H9 (cell line): ENCODE data around the gene FAT1. TPM values are rescaled to one million over a fixed set of nuclear protein-coding genes. Genes with fewer than 3 reads are reported as not detected.

Experiments used
- DNase-seq: peaks from one replicate; pipeline ENCODE4 v3.0.0-alpha.2; 2017
- H2AFZ ChIP-seq: one replicate; pipeline ENCODE4 v1.6.1; 2013; ENCODE audit warnings: mild to moderate bottlenecking, low read length, control low read depth, moderate library complexity
- H2AK5ac ChIP-seq: 2 replicates; pipeline ENCODE4 v1.6.1; 2013; ENCODE audit warnings: low read length, control low read depth, mixed read lengths; ENCODE audit not compliant: insufficient read length
- H2BK120ac ChIP-seq: one replicate; pipeline ENCODE4 v1.6.1; 2013; ENCODE audit warnings: low read depth, mild to moderate bottlenecking, low read length, control low read depth, inconsistent platforms; ENCODE audit not compliant: poor library complexity, severe bottlenecking
- H2BK12ac ChIP-seq: 2 replicates; pipeline ENCODE4 v1.6.1; 2013; ENCODE audit warnings: low read length, control low read depth, mixed read lengths, low read depth; ENCODE audit not compliant: insufficient read length
- H2BK15ac ChIP-seq: 2 replicates; pipeline ENCODE4 v1.6.1; 2013; ENCODE audit warnings: low read depth, low read length, control low read depth
- H2BK20ac ChIP-seq: one replicate; pipeline ENCODE4 v1.6.1; 2013; ENCODE audit warnings: low read depth, mild to moderate bottlenecking, low read length, control low read depth, inconsistent platforms; ENCODE audit not compliant: poor library complexity, severe bottlenecking
- H2BK5ac ChIP-seq: 2 replicates; pipeline ENCODE4 v1.6.1; 2013; ENCODE audit warnings: low read length, control low read depth, mixed read lengths; ENCODE audit not compliant: insufficient read length
- H3K14ac ChIP-seq: 2 replicates; pipeline ENCODE4 v1.6.1; 2013; ENCODE audit warnings: low read length, control low read depth; ENCODE audit not compliant: insufficient read depth
- H3K18ac ChIP-seq: 2 replicates; pipeline ENCODE4 v1.6.1; 2013; ENCODE audit warnings: low read depth, mild to moderate bottlenecking, mixed read lengths, low read length, control low read depth; ENCODE audit not compliant: insufficient read length
- H3K23ac ChIP-seq: 2 replicates; pipeline ENCODE4 v1.6.1; 2013; ENCODE audit warnings: low read length, control low read depth, mixed read lengths, low read depth; ENCODE audit not compliant: insufficient read length
- H3K23me2 ChIP-seq: 2 replicates; pipeline ENCODE4 v1.6.1; 2013; ENCODE audit warnings: low read depth, mild to moderate bottlenecking, mixed read lengths, low read length, control low read depth; ENCODE audit not compliant: insufficient read length, poor library complexity, severe bottlenecking
- H3K27ac ChIP-seq: 2 replicates; pipeline ENCODE4 v1.5.1; 2013; ENCODE audit warnings: low read length, control low read depth, mixed read lengths, low read depth; ENCODE audit not compliant: insufficient read length
- H3K27me3 ChIP-seq: 2 replicates; pipeline ENCODE4 v1.6.1; 2013; ENCODE audit warnings: low read length, control low read depth, inconsistent platforms; ENCODE audit not compliant: insufficient read depth
- H3K4ac ChIP-seq: 2 replicates; pipeline ENCODE4 v1.6.1; 2013; ENCODE audit warnings: low read depth, mild to moderate bottlenecking, control low read depth, inconsistent platforms, low read length, moderate library complexity
- H3K4me1 ChIP-seq: 2 replicates; pipeline ENCODE4 v1.6.1; 2013; ENCODE audit warnings: low read length, control low read depth, inconsistent platforms; ENCODE audit not compliant: insufficient read depth
- H3K4me2 ChIP-seq: 2 replicates; pipeline ENCODE4 v1.6.1; 2013; ENCODE audit warnings: low read length, control low read depth, mixed read lengths; ENCODE audit not compliant: insufficient read length, insufficient read depth
- H3K56ac ChIP-seq: 2 replicates; pipeline ENCODE4 v1.6.1; 2013; ENCODE audit warnings: low read depth, mild to moderate bottlenecking, mixed read lengths, low read length, control low read depth; ENCODE audit not compliant: insufficient read length
- H3K79me1 ChIP-seq: 2 replicates; pipeline ENCODE4 v1.6.1; 2013; ENCODE audit warnings: low read depth, mild to moderate bottlenecking, moderate library complexity, low read length, control low read depth, inconsistent platforms; ENCODE audit not compliant: insufficient read depth, poor library complexity, severe bottlenecking
- H3K79me2 ChIP-seq: 2 replicates; pipeline ENCODE4 v1.6.1; 2013; ENCODE audit warnings: low read length, control low read depth, inconsistent platforms; ENCODE audit not compliant: insufficient read depth
- H3K9ac ChIP-seq: 2 replicates; pipeline ENCODE4 v1.6.1; 2013; ENCODE audit warnings: low read length, control low read depth, mixed read lengths; ENCODE audit not compliant: insufficient read length; ENCODE audit errors: extremely low read depth
- H3K9me3 ChIP-seq: one replicate; pipeline ENCODE4 v1.6.1; 2013; ENCODE audit warnings: low read depth, low read length, inconsistent platforms; ENCODE audit not compliant: control insufficient read depth
- H3T11ph ChIP-seq: one replicate; pipeline ENCODE4 v1.6.1; 2013; ENCODE audit warnings: mild to moderate bottlenecking, low read length, control low read depth, inconsistent platforms
- H4K20me1 ChIP-seq: one replicate; pipeline ENCODE4 v1.6.1; 2013; ENCODE audit not compliant: control insufficient read depth, insufficient read length, insufficient read depth
- H4K5ac ChIP-seq: 2 replicates; pipeline ENCODE4 v1.6.1; 2013; ENCODE audit warnings: low read depth, mild to moderate bottlenecking, mixed read lengths, low read length, control low read depth; ENCODE audit not compliant: insufficient read length
- H4K8ac ChIP-seq: replicated peaks from 2 replicates; pipeline ENCODE4 v1.6.1; 2013; ENCODE audit warnings: low read length, control low read depth, mixed read lengths, low read depth; ENCODE audit not compliant: insufficient read length
- H4K91ac ChIP-seq: 2 replicates; pipeline ENCODE4 v1.6.1; 2013; ENCODE audit warnings: low read depth, mild to moderate bottlenecking, moderate library complexity, mixed read lengths, low read length, control low read depth; ENCODE audit not compliant: insufficient read length
- H3K27ac Mint-ChIP-seq, 3 experiments: 2 replicates in 2 of 3; 3 replicates in 1 of 3; pipeline ENCODE4 v1.8.0; 2020 to 2021; ENCODE audit warnings: mixed read lengths in 3 of 3, mild to moderate bottlenecking in 1 of 3, moderate library complexity in 1 of 3
- H3K27me3 Mint-ChIP-seq: 2 replicates; pipeline ENCODE4 v1.8.0; 2021; ENCODE audit warnings: low read depth, mild to moderate bottlenecking, moderate library complexity, mixed read lengths
- H3K36me3 Mint-ChIP-seq, 3 experiments: 2 replicates in 2 of 3; 3 replicates in 1 of 3; pipeline ENCODE4 v1.8.0; 2020 to 2021; ENCODE audit warnings: low read depth in 3 of 3, mixed read lengths in 3 of 3; ENCODE audit not compliant: insufficient read depth in 1 of 3
- H3K4me1 Mint-ChIP-seq, 2 experiments: 2 replicates each; pipeline ENCODE4 v1.8.0; 2020; ENCODE audit warnings: mixed read lengths in 2 of 2
- H3K4me3 Mint-ChIP-seq, 2 experiments: 2 replicates in 1 of 2; 3 replicates in 1 of 2; pipeline ENCODE4 v1.8.0; 2020 to 2021; ENCODE audit warnings: mild to moderate bottlenecking in 2 of 2, mixed read lengths in 2 of 2, moderate library complexity in 1 of 2
- H3K9me3 Mint-ChIP-seq, 2 experiments: 2 replicates in 1 of 2; 3 replicates in 1 of 2; pipeline ENCODE4 v1.8.0; 2020; ENCODE audit warnings: mild to moderate bottlenecking in 2 of 2, mixed read lengths in 2 of 2, moderate library complexity in 1 of 2
- WGBS: extraction: QIAGEN DNeasy Blood & Tissue Kit; methylation state at CpG from one replicate; pipeline ENCODE4 v1.1.7; 2013; ENCODE audit warnings: missing lambda C conversion rate, low lambda C conversion rate, mixed read lengths; ENCODE audit not compliant: insufficient read length; ENCODE audit errors: extremely low coverage; 5-methylcytosine and 5-hydroxymethylcytosine counted together
- long read RNA-seq: library from polyadenylated mRNA; unstranded; transcript quantifications from one replicate; pipeline ENCODE4 v2.0.0, GENCODE V29; 2020
- total RNA-seq: library from RNA; stranded (reverse); gene quantifications from 2 replicates; pipeline ENCODE4 v1.2.1, GENCODE V29; 2021
- TF ChIP-seq, protein P1 (sequence below): fragments of 200-600 bp; sonication (generic); conservative IDR thresholded peaks from 3 replicates; pipeline ENCODE4 v1.8.0; 2021; ENCODE audit warnings: antibody characterized with exemption, mild to moderate bottlenecking

The FAT1 gene
- 157 and 173 TPM in 2 replicates for total RNA-seq
- long read RNA-seq, partial matches to known transcripts, result 11 of 17 reads
- long read RNA-seq, other reads (novel, unspliced or antisense), result 4 of 17 reads

GRCh38 chr4:186723292-186724057 is at the start of gene FAT1:
FAT1 (minus strand) TSS chr4:186723856; CDS start chr4:186709827, 14,029 bp downstream.
- peaks cover 28 to 38% of the 10 kb centered on the region in 2 experiments for H3K4me1 Mint-ChIP-seq
- peak within 1 kb of the TSS; percentile 69 for H3K9ac ChIP-seq
- peaks cover 18% of the 10 kb centered on the region for H3K23me2 ChIP-seq
- no peak within 1 kb of the TSS for H2BK120ac ChIP-seq
- TF ChIP-seq, protein P1, sequence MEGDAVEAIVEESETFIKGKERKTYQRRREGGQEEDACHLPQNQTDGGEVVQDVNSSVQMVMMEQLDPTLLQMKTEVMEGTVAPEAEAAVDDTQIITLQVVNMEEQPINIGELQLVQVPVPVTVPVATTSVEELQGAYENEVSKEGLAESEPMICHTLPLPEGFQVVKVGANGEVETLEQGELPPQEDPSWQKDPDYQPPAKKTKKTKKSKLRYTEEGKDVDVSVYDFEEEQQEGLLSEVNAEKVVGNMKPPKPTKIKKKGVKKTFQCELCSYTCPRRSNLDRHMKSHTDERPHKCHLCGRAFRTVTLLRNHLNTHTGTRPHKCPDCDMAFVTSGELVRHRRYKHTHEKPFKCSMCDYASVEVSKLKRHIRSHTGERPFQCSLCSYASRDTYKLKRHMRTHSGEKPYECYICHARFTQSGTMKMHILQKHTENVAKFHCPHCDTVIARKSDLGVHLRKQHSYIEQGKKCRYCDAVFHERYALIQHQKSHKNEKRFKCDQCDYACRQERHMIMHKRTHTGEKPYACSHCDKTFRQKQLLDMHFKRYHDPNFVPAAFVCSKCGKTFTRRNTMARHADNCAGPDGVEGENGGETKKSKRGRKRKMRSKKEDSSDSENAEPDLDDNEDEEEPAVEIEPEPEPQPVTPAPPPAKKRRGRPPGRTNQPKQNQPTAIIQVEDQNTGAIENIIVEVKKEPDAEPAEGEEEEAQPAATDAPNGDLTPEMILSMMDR, result no peak
- no peak within 1 kb of the TSS for H2BK12ac ChIP-seq
- H2BK20ac ChIP-seq, result peak within 1 kb of the TSS; percentile 46
- H3K4ac ChIP-seq, result no peak within 1 kb of the TSS; the same call in 1 of the 2 replicates
- H2BK15ac ChIP-seq, result no peak within 1 kb of the TSS
- H2AFZ ChIP-seq, result no peak within 1 kb of the TSS
- H3K4me3 Mint-ChIP-seq, result peak within 1 kb of the TSS; percentile 92 to 98
- no peak within 1 kb of the TSS for H4K5ac ChIP-seq
- H3K56ac ChIP-seq, result no peak within 1 kb of the TSS
- peak within 1 kb of the TSS; percentile 93 for H3K18ac ChIP-seq
- H4K20me1 ChIP-seq, result no peaks in the 10 kb centered on the region
- peak; percentile 56 for DNase-seq
- peak within 1 kb of the TSS; percentile 64 for H3K27ac ChIP-seq
- H3K36me3 Mint-ChIP-seq, result peaks cover 0 to 5% (median 0%) of the 10 kb centered on the region in 3 experiments; a peak in 2 of 7 replicates
- H3K4me2 ChIP-seq, result peak within 1 kb of the TSS; percentile 92
- no CpG with 5 or more reads among the region's 112 CpGs for WGBS
- H2AK5ac ChIP-seq, result no peak within 1 kb of the TSS
- H3K27me3 Mint-ChIP-seq, result peaks cover 10% of the 10 kb centered on the region
- H3K9me3 Mint-ChIP-seq, result peaks cover 3 to 4% of the 10 kb centered on the region in 2 experiments; a peak in 3 of 5 replicates
- H3K23ac ChIP-seq, result no peak within 1 kb of the TSS
- H3K14ac ChIP-seq, result peak within 1 kb of the TSS; percentile 92
- no peak within 1 kb of the TSS for H4K91ac ChIP-seq
- H3K79me2 ChIP-seq, result peaks cover 10% of the 10 kb centered on the region
- H3K9me3 ChIP-seq, result no peaks in the 10 kb centered on the region
- H3K27me3 ChIP-seq, result no peaks in the 10 kb centered on the region; the same call in 1 of the 2 replicates
- H2BK5ac ChIP-seq, result no peak within 1 kb of the TSS
- H4K8ac ChIP-seq, result no peak within 1 kb of the TSS
- no peak within 1 kb of the TSS for H3T11ph ChIP-seq
- H3K27ac Mint-ChIP-seq, result peak within 1 kb of the TSS; percentile 95 to 97 (median 97)
- no peaks in the 10 kb centered on the region; the same call in 1 of the 2 replicates for H3K4me1 ChIP-seq
- H3K79me1 ChIP-seq, result no peaks in the 10 kb centered on the region
